Activated T-helper 2 cell treated with anti-CD3 and anti-CD28 coated beads, Interferon-gamma antibody, Interleukin-2, Interleukin-4, amounts not matched to agents 10 μg/mL and 5 μg/mL and 100 μg/mL, durations not matched to agents 14 hours and 24 hours and 36 hours (primary cell): Measurements from ENCODE around the gene DRC3. TPM values are rescaled to one million over a fixed set of nuclear protein-coding genes. Genes with fewer than 3 reads are reported as not detected.
A peak's percentile ranks its signal among the peaks of the same experiment; 100 is the strongest.

ENCODE experiments used
- DNase-seq: peaks from one replicate; pipeline ENCODE4 v3.0.0; 2021; ENCODE audit warnings: low spot score
- H3K27ac Mint-ChIP-seq: one replicate; pipeline ENCODE4 v1.8.0; 2021; ENCODE audit warnings: mixed read lengths
- H3K27me3 Mint-ChIP-seq: one replicate; pipeline ENCODE4 v1.8.0; 2021; ENCODE audit warnings: low read depth, mixed read lengths
- H3K36me3 Mint-ChIP-seq: one replicate; pipeline ENCODE4 v1.8.0; 2021; ENCODE audit warnings: low read depth, mixed read lengths
- H3K4me1 Mint-ChIP-seq: one replicate; pipeline ENCODE4 v1.8.0; 2021; ENCODE audit warnings: low read depth, mixed read lengths
- H3K4me3 Mint-ChIP-seq: one replicate; pipeline ENCODE4 v1.8.0; 2021; ENCODE audit warnings: low read depth, mild to moderate bottlenecking, moderate library complexity, mixed read lengths
- H3K9me3 Mint-ChIP-seq: one replicate; pipeline ENCODE4 v1.8.0; 2021; ENCODE audit warnings: mixed read lengths
- intact Hi-C: fragments of 100-400 bp; cut with micrococcal nuclease; formaldehyde crosslinking; loops from one replicate; pipeline ENCODE4 v1.15.1; 2023
- total RNA-seq: library from RNA; stranded (reverse); gene quantifications from 2 replicates; pipeline ENCODE4 v1.2.3, GENCODE V29; 2022

DRC3 gene
- total RNA-seq, 1 donor from 2014 or later = not detected

DNA sequence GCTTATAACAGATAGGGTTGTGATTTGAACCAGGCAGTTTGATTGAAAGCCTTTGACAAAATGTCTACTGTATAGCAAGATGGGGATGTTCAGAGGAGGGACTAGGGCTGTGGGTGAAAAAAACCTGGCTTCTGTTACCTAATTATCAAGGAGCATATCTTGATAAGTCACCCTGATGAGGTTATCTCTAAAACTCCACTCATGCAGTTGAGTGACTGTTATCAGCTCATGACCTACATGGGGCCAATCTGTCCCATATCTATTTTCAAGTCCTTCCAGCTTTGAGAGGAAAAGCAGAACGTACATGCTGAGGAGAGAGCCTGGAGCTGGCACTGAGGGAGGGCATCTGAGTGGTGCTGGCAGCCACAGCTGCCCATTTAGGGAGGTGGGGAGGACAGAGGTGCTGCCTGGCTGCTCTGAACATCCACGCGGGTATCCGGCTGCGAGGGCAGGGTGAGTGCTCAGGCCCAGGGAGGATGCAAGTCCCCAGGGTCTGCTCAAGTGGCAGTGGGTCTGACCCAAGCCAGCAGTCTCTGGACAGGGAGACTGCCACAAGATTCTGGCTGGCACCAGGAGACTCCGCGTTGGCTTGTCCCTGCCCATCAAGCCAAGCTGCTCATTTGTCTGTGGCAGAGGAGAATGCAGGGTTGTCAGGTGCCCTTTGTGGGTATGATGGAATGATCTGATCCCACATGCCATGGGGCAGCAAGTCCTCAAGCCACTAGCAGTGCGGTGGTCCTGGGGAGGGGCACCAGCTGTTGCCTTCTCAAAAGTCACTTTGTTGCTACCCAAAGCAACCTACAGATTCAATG is 37.2 kb downstream of the DRC3 start:
- intact Hi-C loops = no loop called here
- no peak overlapping the region for H3K4me3 Mint-ChIP-seq

DNA sequence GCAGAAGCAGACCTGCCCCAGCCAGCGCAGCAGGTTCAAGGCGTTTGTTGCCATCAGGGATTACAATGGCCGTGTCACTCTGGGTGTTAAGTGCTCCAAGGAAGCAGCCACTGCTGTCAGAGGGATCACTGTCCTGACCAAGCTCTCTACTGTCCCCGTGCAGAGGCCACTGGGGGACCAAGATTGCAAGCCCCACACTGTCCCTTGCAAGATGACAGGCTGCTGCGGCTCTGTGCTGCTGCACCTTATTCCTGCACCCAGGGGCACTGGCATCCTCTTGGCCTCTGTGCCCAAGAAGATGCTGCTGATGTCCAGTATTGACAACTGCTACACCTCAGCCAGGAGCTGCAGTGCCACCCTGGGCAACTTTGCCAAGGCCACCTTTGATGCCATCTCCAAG is 38.6 kb downstream of the DRC3 start:
- intact Hi-C loops = no loop called here
- H3K4me3 Mint-ChIP-seq = no peak overlapping the region
- no peak overlapping the region for H3K27ac Mint-ChIP-seq
- no peak for DNase-seq
- peaks cover 5% of the 10 kb centered on the region for H3K36me3 Mint-ChIP-seq
- H3K4me1 Mint-ChIP-seq = no peaks in the 10 kb centered on the region
- no peaks in the 10 kb centered on the region for H3K27me3 Mint-ChIP-seq
- H3K9me3 Mint-ChIP-seq = no peaks in the 10 kb centered on the region

More for the DNA sequence above, 37.2 kb downstream of the DRC3 start:
- no peak for DNase-seq
- no peaks in the 10 kb centered on the region for H3K27me3 Mint-ChIP-seq
- no peaks in the 10 kb centered on the region for H3K36me3 Mint-ChIP-seq
- H3K9me3 Mint-ChIP-seq = no peaks in the 10 kb centered on the region
- H3K4me1 Mint-ChIP-seq = no peaks in the 10 kb centered on the region
- no peak overlapping the region for H3K27ac Mint-ChIP-seq

DNA sequence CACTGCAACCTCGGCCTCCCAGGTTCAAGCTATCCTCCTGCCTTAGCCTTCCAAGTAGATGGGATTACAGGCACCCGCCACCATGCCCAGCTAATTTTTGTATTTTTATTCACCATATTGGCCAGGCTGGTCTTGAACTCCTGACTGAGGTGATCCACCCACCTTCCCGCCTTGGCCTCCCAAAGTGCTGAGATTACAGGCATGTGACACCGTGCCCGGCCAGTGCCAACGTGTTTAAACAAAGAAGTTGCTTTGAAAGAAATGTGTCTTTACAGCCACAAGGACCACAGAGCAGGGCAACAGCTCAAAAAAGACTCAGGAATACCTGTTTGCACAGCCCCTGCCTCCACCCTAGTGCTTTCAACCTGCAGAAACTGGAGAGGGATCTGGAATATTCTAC is 41.3 kb downstream of the DRC3 start:
- Mint-ChIP-seq H3K9me3 (no peaks in the 10 kb centered on the region), H3K27me3 (no peaks in the 10 kb centered on the region), H3K36me3 (peaks cover 9% of the 10 kb centered on the region), H3K4me1 (peaks cover 2% of the 10 kb centered on the region), H3K27ac (no peak overlapping the region), H3K4me3 (no peak overlapping the region)
- intact Hi-C loops = no loop called here
- DNase-seq = no peak

DNA sequence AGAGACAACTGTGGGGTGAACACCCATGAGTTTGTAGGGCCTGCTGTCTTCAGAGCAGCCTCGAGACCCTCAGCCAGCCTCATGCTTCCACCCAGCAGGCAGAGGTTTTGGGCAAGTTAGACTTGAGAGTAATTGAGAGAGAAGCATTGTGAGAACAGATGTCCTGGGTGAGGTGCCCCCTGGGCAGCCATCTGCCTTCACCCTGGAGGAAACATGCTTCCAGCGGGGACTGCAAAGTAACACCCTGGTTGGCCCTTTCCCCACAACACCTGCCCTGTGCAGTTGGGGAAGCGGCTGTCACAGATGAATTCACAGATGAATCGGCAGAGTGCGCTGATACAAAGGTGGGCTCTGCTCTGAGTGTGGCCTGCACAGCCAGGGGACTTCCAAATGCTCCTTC is 42.9 kb downstream of the DRC3 start:
- Mint-ChIP-seq H3K36me3 (peaks cover 11% of the 10 kb centered on the region), H3K27me3 (no peaks in the 10 kb centered on the region), H3K27ac (no peak overlapping the region), H3K4me3 (no peak overlapping the region), H3K4me1 (peaks cover 2% of the 10 kb centered on the region), H3K9me3 (no peaks in the 10 kb centered on the region)
- intact Hi-C loops = no loop called here
- no peak for DNase-seq

DNA sequence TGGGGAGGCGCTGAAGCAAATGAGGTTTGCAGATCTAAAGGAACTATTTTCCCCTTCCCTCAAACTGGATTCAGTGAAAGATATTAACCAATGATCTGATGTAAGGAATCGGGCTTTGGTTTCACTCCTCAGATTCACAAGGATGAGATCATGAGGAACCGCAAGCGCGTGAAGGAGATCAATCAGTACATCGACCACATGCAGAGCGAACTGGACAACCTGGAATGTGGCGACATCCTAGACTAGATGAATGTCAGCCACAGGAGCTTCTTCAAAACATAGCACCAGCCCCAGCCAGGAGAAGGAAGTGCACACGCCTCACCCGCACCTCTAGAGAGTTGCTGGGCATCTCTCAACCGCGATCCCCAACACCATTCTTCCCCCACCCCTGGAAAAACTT is 43.8 kb downstream of the DRC3 start:
- Mint-ChIP-seq H3K4me1 (peaks cover 2% of the 10 kb centered on the region), H3K4me3 (no peak overlapping the region), H3K27me3 (no peaks in the 10 kb centered on the region), H3K27ac (no peak overlapping the region), H3K36me3 (peaks cover 11% of the 10 kb centered on the region), H3K9me3 (no peaks in the 10 kb centered on the region)
- intact Hi-C loops = no loop called here
- no peak for DNase-seq

DNA sequence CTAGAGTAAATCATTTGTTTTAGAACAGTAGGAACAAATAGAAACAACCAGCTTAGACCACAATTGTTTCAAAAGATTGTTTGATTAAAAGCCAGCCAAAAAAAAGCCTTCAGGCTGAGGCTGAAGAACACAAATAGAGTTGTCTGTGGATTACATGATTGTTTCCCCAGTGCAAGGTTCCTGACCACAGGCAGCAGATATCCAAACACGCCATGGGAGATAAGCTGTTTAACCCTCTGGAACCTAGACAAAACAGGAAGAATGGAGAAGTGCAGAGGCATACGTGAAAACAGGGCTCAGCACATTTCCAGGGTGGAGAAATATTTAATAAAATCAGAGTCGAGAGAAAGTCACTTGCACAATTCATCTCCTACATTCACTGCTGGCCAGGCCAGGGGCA is 45.3 kb downstream of the DRC3 start:
- no peak for DNase-seq
- peaks cover 11% of the 10 kb centered on the region for H3K36me3 Mint-ChIP-seq
- H3K4me3 Mint-ChIP-seq = no peak overlapping the region
- no peaks in the 10 kb centered on the region for H3K27me3 Mint-ChIP-seq
- intact Hi-C loops = no loop called here
- H3K27ac Mint-ChIP-seq = peak overlapping the region; percentile 38
- no peaks in the 10 kb centered on the region for H3K9me3 Mint-ChIP-seq
- peaks cover 2% of the 10 kb centered on the region for H3K4me1 Mint-ChIP-seq

DNA sequence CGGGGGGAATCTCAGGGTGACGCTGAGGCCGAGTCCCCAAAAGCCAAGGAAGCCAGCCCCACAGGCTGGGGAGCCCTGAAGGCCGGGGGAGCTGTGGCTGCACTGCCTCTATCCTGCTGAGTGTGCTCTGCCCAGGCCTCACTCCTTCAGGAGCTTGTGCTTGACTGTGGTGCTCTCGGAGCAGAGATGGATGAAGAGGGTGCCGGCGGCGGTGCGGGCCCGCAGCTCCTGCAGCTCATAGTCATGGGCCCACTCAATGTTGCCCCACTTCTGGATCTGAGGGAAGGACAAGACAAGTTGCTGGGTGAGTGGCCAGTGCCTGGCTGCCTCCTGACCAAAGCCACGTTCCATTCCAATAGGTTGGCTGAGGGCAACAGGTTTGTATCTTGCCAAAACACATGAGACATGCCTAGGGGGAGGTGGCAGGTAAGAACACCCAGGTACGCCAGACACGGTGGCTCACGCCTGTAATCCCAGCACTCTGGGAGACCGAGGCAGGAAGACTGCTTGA is 45.8 kb downstream of the DRC3 start:
- Mint-ChIP-seq H3K4me1 (peaks cover 2% of the 10 kb centered on the region), H3K9me3 (no peaks in the 10 kb centered on the region), H3K36me3 (peaks cover 11% of the 10 kb centered on the region), H3K4me3 (no peak overlapping the region), H3K27ac (no peak overlapping the region), H3K27me3 (no peaks in the 10 kb centered on the region)
- DNase-seq = no peak
- intact Hi-C loops = no loop called here

DNA sequence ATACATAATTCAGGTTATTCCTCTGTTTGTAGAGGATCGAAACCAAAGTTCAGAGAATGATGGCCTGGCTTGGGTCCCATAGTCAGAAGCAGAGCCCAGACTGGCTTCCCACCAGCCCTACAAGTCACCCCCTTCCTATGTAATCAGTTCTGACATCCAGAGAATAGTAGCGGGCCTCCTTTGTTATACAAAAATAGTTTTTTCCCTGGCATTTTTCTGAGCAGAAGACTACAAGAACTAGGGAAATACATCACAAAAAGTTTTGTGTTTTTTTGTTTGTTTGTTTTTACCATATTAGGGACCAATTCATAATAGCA is 47.1 kb downstream of the DRC3 start:
- no peak overlapping the region for H3K27ac Mint-ChIP-seq
- no peak for DNase-seq
- intact Hi-C loops = no loop called here
- no peak overlapping the region for H3K4me3 Mint-ChIP-seq
- H3K9me3 Mint-ChIP-seq = no peaks in the 10 kb centered on the region
- H3K4me1 Mint-ChIP-seq = peaks cover 2% of the 10 kb centered on the region
- peaks cover 11% of the 10 kb centered on the region for H3K36me3 Mint-ChIP-seq
- no peaks in the 10 kb centered on the region for H3K27me3 Mint-ChIP-seq

DNA sequence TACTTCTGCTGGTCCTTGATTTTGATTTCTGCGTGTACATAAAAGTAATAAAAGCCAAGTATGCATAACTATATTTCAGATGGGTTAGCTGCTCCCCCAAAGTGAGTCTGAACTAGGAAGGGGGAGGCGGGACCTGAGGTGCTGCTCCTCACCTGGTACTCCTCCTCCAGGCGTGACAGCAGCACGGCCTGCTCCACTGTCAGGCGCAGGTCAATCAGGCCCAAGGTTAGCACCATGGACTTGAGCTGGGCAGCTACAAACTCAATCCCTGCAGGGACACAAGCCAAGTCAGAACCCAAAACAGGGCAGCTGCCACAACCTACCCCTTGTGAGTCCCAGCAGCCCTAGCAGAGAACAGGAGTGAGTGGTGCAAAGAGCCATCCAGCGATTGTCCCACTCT is 48.3 kb downstream of the DRC3 start:
- Mint-ChIP-seq H3K4me3 (no peak overlapping the region), H3K27me3 (no peaks in the 10 kb centered on the region), H3K4me1 (peaks cover 12% of the 10 kb centered on the region), H3K27ac (no peak overlapping the region), H3K9me3 (no peaks in the 10 kb centered on the region), H3K36me3 (peaks cover 10% of the 10 kb centered on the region)
- intact Hi-C loops = no loop called here
- DNase-seq = no peak

DNA sequence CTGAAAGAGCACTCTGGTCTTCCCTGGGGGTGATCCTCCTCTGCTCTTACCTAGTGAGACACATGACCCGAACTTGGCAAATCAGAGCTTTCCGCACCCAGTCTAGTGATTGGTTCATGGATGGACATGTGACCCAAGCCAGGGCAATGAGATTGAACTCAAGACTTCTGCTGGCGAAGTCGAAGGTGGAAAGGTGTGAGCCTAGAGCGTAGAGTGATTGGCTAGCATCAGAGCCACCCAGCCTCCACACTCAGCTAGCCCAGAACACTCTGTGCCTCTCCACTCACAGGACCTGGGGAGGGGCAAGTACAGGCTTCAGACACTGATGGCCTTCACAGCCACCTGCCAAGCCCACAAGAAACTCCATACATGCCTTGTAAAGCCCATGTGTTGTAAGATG is 48.7 kb downstream of the DRC3 start:
- DNase-seq = no peak
- H3K27ac Mint-ChIP-seq = no peak overlapping the region
- H3K27me3 Mint-ChIP-seq = no peaks in the 10 kb centered on the region

DNA sequence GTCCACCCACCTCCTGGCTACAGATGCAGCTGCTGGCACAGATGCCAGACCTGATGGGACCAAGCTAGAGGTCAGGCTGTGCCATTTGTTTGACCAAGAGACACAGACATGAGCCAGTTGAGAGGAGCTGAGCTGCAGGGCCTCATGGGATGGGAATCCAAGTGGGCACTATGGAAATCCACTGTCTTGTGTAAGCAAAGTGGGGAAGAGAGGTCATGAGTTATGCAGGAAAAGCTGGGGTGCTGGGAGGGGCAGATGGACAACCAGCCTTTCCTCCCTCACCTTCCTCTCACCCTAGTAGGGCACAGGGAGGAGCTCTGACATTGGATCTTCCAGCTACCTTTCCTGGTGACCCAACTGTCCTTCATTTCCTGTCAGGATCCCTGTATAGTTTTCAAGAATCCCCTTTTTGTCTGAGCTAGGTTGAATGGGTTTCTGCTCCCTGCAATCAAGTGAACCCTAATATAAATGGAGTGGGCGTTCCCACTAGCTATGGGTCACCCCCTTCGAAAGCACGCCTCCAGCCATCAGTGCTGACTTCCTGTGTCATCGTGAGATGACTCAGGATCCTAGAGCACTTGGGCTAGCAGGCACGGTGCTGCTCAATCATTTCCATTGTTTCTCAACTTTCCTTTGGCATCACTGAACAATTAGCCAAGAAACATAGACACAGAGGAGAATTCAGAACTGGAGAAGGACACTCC is 52.7 kb downstream of the DRC3 start:
- H3K27ac Mint-ChIP-seq = peak overlapping the region; percentile 63
- intact Hi-C loops = no loop called here
- peaks cover 10% of the 10 kb centered on the region for H3K4me1 Mint-ChIP-seq
- H3K9me3 Mint-ChIP-seq = no peaks in the 10 kb centered on the region
- DNase-seq = no peak
- H3K36me3 Mint-ChIP-seq = peaks cover 11% of the 10 kb centered on the region
- H3K27me3 Mint-ChIP-seq = no peaks in the 10 kb centered on the region
- no peak overlapping the region for H3K4me3 Mint-ChIP-seq

More for the DNA sequence above, 48.7 kb downstream of the DRC3 start:
- no peak overlapping the region for H3K4me3 Mint-ChIP-seq
- H3K4me1 Mint-ChIP-seq = peaks cover 12% of the 10 kb centered on the region
- intact Hi-C loops = no loop called here
- H3K9me3 Mint-ChIP-seq = no peaks in the 10 kb centered on the region
- peaks cover 10% of the 10 kb centered on the region for H3K36me3 Mint-ChIP-seq

DNA sequence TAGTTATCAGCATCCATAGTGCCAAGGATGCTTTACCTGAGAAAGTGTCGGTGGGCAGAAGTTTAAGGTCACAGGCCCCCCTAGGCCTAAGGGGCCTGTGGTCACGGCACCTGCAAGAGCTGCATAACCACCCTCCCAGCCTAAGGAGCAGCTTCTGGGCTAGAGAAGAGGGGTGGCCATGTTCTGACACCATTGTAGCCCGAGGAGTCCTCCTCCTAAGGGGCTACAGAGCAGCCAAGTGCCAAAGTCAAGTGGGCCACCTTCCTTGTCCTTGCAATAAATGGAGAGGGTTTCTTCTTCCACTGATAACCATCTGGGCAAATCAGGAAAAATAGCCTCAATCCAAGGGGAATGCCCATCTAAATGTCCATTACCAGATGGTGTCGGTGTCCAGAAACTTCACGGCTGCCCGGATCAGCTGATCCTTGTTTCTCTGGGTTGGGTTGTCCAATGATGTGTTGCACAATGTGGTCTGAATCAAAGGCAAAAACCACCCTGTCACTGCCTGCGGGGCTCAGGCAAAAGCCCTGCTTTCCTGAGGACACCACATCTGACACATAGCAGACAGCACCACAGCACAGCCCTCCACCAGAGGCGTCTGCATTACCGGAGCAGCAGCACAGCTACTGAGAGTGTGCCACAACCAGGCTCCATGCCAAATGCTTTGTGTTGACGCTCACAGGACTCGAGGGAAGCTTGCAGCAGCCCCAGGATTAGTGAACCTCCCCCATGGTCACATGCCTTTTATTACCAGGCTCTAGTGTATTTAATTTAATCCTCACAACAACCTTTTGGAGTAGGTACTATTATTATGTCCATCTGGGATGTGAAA is 53.5 kb downstream of the DRC3 start:
- peak overlapping the region; percentile 63 for H3K27ac Mint-ChIP-seq
- peaks cover 11% of the 10 kb centered on the region for H3K36me3 Mint-ChIP-seq
- intact Hi-C loops = no loop called here
- no peaks in the 10 kb centered on the region for H3K27me3 Mint-ChIP-seq
- peaks cover 10% of the 10 kb centered on the region for H3K4me1 Mint-ChIP-seq
- H3K9me3 Mint-ChIP-seq = no peaks in the 10 kb centered on the region
- DNase-seq = no peak
- no peak overlapping the region for H3K4me3 Mint-ChIP-seq

DNA sequence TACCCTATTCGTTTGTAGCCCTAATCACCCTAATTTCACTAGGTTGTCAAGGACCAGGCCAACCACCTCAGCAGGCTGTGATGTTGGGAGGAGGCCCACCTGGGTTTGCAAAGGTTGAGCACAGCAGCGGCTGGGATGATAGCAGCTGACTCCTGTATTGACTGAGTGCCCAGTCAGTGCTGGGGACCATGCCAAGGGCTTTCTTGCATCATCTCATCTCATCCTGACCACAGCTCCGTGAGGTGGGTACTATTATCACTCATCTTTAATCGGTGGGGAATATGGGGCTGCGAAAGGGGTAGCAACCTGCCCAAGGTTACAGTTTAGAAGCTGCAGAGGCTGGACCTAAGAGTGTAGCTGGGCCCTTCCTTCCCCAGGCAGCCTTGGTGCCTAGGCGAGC is 54.6 kb downstream of the DRC3 start:
- Mint-ChIP-seq H3K36me3 (peaks cover 11% of the 10 kb centered on the region), H3K9me3 (no peaks in the 10 kb centered on the region), H3K4me3 (no peak overlapping the region), H3K4me1 (peaks cover 15% of the 10 kb centered on the region), H3K27ac (no peak overlapping the region), H3K27me3 (no peaks in the 10 kb centered on the region)
- DNase-seq = no peak
- intact Hi-C loops = no loop called here
